ENCODE data around the gene GLB1L. TPM values are rescaled to one million over a fixed set of nuclear protein-coding genes. Genes with fewer than 3 reads are reported as not detected.
A peak's percentile ranks its signal among the peaks of the same experiment; 100 is the strongest.

Gene GLB1L
- total RNA-seq: 10 to 100 TPM in 1 of 2 donors, 1 to 10 TPM in 1; 9.1 to 13.7 TPM

DNA sequence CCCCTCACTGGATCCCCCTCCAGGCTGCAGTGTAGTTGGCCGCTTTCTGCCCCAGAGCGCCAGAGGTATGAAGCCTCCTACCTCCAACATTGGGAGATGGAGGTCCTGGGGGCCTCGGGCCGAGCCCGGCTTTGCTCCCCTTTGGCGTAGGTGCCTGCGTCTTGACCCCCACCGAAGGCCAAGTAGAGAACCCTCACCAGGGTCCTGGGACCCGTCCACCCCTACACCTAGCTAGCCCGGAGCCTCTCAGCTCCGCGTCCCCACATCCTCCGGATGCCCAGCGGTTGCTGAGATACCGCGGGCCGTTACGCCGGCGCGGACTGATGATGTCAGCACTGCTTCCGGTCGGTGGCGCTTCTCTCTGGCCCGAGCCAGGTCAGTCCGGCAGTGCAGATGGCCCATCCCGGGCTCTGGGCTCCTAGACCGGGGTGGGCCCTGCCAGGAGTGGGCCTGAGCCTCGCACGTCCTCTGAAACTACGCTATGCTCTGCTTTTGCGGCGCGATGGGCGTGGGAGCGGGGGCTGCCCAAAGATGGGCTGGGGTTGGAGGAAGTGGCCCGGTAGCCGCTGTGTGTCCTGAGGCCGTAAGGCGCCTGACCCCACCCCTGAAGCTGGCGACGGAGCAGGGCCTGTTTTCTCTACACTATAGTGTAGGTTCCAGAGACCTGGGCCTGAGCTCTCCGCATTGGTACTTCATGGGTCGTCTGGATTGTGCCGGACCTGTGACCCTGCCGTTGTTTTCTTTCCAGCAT lies at the start of gene GLB1L, which contains the start of gene STK16:
Gene GLB1L, minus strand, starts transcription at position 297 of the 751 bp plus-strand sequence. CDS start 1,871 bp downstream, outside the sequence.
Gene STK16, plus strand, starts transcription at position 332 of the 751 bp plus-strand sequence. CDS start 521 bp downstream, outside the sequence.
- Histone ChIP-seq H3K9me3 (no peaks in the 10 kb centered on the region), H3K36me3 (peaks cover under 1% of the 10 kb centered on the region), H3K4me1 (ENCODE audit: control insufficient read depth in 1 of 2, low read depth in 2 of 2) (peaks cover 30 to 54% of the 10 kb centered on the region in 2 donors), H3K27ac (peak within 1 kb of the TSS; percentile 91 to 92), H3K27me3 (replicated peaks; ENCODE audit: insufficient read depth) (no peaks in the 10 kb centered on the region), H3K4me3 (peak within 1 kb of the TSS; percentile 80)
- TF ChIP-seq CTCF (IDR thresholded peaks at IDR 0.05): no peak
- no peak for DNase-seq (ENCODE audit: low spot score)
- ATAC-seq (ENCODE audit: insufficient number of reproducible peaks, low FRiP score, low read depth): peak; percentile 71

GRCh38 chr2:219294356-219295351 lies 49.4 kb upstream of the GLB1L start:
- Histone ChIP-seq H3K4me1 (ENCODE audit: control insufficient read depth in 1 of 2, low read depth in 2 of 2) (peaks cover 8 to 24% of the 10 kb centered on the region in 2 donors), H3K36me3 (no peaks in the 10 kb centered on the region), H3K27ac (peak overlapping the region; percentile 57 to 81), H3K27me3 (replicated peaks; ENCODE audit: insufficient read depth) (no peaks in the 10 kb centered on the region), H3K9me3 (no peaks in the 10 kb centered on the region), H3K4me3 (peak overlapping the region; percentile 79)
- no peak for DNase-seq (ENCODE audit: low spot score)
- peak; percentile 100 for TF ChIP-seq CTCF (IDR thresholded peaks at IDR 0.05)
- peak; percentile 65 for ATAC-seq (ENCODE audit: insufficient number of reproducible peaks, low FRiP score, low read depth)

- peak overlapping the region; percentile 57 to 81 for H3K27ac ChIP-seq
- DNase-seq (ENCODE audit: low spot score): no peak
- peaks cover 8 to 29% of the 10 kb centered on the region in 2 donors for H3K4me1 ChIP-seq (ENCODE audit: control insufficient read depth in 1 of 2, low read depth in 2 of 2)
- ATAC-seq (ENCODE audit: insufficient number of reproducible peaks, low FRiP score, low read depth): no peak
- TF ChIP-seq CTCF (IDR thresholded peaks at IDR 0.05): no peak
- H3K27me3 ChIP-seq (replicated peaks; ENCODE audit: insufficient read depth): no peaks in the 10 kb centered on the region
- no peaks in the 10 kb centered on the region for H3K9me3 ChIP-seq
- no peaks in the 10 kb centered on the region for H3K36me3 ChIP-seq
- peak overlapping the region; percentile 79 for H3K4me3 ChIP-seq
Measured at GRCh38 chr2:219293736-219294231, 48.5 kb upstream of the GLB1L start.

DNA sequence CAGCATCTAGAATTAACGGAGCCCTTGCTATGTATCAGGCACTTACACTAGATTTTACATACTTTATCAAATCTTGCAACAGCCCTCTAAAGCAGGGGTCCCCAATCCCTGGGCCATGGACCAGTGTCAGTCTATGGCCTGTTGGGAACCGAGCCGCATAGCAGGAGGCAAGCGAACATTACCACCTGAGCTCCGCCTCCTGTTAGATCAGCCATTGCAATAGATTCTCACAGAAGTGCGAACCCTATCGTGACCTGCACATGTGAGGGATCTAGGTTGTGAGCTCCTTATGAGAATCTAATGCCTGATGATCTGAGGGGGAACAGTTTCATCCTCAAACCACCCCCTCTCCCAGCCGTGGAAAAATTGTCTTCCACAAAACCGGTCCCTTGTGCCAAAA lies 47.4 kb upstream of the GLB1L start:
- Histone ChIP-seq H3K36me3 (no peaks in the 10 kb centered on the region), H3K4me1 (ENCODE audit: control insufficient read depth in 1 of 2, low read depth in 2 of 2) (peaks cover 8 to 28% of the 10 kb centered on the region in 2 donors), H3K27ac (no peak overlapping the region), H3K27me3 (replicated peaks; ENCODE audit: insufficient read depth) (no peaks in the 10 kb centered on the region), H3K9me3 (no peaks in the 10 kb centered on the region), H3K4me3 (no peak overlapping the region)
- DNase-seq (ENCODE audit: low spot score): no peak
- ATAC-seq (ENCODE audit: insufficient number of reproducible peaks, low FRiP score, low read depth): no peak
- TF ChIP-seq CTCF (IDR thresholded peaks at IDR 0.05): no peak

Measured in thoracic aorta (tissue), 2 donors.